ENCODE measurements around the gene FGF8.
"Not testable (repeated sequence)": the region's sequence is repeated elsewhere in the genome, so short reads cannot be mapped to it uniquely, and the experiment has no call there.

Gene FGF8, protein sequence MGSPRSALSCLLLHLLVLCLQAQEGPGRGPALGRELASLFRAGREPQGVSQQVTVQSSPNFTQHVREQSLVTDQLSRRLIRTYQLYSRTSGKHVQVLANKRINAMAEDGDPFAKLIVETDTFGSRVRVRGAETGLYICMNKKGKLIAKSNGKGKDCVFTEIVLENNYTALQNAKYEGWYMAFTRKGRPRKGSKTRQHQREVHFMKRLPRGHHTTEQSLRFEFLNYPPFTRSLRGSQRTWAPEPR

DNA sequence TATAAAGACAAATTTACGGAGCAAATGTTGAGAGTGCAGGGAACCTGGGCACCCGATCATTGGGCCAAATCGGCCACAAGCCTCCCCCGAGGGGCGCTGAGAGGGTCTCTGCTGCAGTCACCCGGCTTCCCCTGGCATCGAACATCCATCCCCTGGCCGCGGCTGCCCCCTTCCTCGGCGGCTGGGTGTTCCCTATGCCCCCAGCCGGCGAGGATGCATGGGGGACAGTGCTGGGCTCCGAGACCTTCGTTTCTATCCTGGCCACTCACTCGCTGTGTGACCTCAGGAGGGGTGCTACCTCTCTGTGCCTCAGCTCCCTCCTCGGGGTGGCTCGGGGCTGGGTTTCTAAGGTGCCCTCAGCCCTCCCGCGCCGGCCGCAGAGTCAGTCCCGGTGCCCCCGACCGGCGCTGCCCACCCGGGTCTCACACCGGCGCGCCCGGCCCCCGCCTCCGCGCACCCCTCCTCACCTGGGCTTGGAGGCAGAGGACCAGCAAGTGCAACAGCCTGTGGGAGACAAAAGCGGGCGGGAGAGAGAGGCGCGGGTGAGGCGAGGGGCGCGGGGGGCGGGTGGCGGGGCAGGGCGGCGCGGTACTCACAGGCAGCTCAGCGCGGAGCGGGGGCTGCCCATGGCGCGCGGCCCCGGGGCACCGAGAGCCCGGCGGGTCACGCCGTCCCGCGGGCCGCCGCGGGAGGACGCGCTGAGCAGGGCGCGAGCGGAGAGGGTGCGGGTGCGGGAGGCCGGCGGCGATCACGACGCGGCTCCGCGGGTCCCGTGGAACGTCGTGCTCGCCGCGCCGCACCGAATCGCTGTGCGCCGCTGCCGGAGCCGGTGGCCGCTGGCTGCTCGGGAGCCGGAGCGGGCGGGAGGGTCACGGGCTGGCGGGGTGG lies at the start of gene FGF8:
FGF8 (minus strand) TSS at position 842 of the 888 bp plus-strand sequence; CDS start at position 628, 214 bp downstream.
- DNase-seq (ENCODE audit: low read depth): no peak

DNA sequence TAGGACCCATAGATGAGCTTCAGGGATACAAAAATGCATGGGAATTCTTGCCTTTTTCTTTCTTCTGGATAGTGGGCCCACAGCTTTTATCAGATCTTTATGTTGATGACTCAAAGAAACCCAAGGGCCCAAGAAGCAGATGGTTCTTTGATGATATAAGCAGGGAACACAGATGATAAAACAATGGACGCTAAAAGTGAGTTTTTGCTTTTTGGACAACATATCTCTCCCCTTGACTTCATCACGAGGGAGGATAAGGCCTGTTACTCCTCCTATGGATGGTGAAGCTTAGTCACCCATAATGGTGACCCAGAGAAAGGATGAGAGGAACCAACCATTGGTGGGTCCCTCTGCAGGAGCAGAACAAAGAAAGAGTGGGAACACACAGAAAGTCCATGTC lies 48.8 kb upstream of the FGF8 start:
- no peak for DNase-seq (ENCODE audit: low read depth)

DNA sequence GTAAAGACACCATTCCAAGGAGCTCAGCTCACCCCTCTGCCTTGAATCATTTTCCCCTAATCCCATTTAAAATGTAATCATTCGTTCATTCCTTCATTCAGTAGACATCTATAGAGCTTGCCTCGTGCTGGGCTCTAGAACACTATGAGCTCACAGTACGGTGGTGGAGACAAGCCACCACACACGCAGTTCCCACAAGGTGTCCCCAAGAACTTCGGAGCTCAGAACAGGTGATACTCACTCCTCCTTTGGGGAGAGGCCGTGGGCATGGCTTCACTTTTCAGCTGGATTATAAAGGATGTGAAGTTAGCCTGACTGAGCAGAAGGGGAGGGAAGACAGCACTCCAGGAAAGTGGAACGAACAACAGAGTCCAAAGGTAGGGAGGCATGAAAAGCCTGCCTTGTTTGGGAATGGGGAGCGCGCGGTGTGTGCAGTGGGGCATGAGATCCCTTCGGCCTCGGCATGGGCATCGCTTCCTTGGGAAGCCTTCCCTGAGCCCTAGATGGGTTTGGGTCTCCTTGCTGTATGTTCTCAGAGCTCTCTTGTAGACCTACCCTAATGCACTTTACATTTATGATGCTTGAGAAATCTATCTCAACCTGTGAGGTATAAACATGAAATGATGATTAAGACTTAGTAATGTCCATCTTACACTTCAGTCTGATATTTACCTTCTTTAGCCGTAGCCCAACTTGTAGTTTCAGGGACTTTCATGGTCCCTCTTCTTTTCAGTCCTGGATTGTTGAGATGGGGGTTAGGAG lies 43.1 kb upstream of the FGF8 start:
- DNase-seq (ENCODE audit: low read depth): peak; percentile 42

- peak; percentile 100 for DNase-seq (ENCODE audit: low read depth)
These were observed 42.4 kb upstream of the FGF8 start, which contains the start of gene OGA for GRCh38 chr10:101818119-101818871. OGA (minus strand) TSS chr10:101818444; CDS start chr10:101818022, 422 bp downstream.

DNA sequence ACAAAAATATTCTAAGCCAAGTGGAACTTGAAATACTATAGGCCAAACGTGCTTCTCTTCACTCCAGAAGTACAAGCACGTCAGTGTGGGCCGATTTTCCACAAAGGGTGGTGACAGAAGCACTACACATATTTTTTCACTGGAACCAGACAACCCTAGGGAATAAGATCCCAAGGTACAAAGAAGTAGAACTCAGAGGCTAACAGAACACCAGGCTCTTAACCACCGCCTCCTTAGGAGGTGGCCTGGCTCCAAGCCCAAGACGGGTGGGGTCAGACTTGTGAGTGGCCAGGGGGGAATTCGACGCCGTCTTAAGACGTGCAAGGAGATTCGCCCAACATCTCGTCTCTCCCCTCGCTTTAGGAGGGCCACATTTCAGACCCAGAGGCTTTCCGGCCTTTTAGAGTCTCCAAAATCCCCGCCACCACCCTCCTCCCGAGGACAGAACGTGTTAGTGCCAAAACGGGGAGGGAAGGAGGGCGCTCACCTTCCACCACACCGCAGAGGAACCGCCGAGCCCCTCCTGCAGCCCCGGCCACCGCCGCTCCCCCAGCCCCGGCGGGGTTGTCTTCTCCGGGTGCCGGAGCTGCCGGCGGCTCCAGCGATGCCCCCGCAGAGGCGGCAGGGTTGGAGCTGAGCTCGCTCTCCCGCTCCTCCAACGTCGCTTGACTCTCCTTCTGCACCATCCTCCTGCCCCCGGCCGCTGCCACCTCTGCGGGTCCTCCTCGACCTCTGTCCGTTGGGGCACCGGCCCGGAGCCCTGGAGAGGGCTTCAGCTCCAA lies 41.6 kb upstream of the FGF8 start:
- peak; percentile 96 for DNase-seq (ENCODE audit: low read depth)

DNA sequence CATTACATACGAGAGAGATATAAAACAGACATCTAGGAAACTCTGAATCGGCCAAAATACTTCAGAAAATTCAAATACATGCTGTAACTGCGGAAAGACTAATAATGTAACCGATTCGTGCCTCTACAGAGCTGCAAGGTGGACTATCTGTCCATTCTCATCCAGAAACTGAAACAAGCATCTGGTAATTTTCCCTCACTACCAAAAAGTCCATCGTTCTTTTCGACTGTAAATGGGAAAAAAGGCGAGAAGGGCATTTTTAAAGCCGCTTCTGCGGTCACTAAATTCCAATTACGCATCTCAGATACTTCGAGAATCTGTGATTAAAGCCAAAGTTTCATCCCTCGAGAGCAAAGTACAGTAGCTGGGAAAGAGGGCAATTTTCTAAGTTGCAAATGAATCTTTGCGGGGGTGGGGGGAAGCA lies 41.0 kb upstream of the FGF8 start:
- no peak for DNase-seq (ENCODE audit: low read depth)

DNA sequence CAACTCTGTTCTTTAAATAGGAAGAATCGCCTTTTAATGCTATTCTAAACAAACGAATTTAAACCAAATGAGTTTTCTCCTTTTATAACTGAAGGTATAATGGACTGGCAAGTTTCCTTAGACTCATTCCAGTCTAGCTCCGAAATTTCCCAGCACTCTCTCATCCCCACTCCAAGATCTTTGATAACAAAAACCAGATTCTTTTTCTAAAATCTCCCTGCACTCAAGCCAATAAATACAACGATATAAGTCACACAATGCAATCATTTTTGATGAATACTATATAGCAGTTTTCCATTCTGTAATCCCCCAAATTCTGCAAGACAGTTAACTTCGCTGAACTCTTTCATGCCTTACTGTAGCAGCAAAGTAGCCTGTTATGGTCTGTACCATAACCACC lies 40.5 kb upstream of the FGF8 start:
- peak; percentile 15 for DNase-seq (ENCODE audit: low read depth)

DNA sequence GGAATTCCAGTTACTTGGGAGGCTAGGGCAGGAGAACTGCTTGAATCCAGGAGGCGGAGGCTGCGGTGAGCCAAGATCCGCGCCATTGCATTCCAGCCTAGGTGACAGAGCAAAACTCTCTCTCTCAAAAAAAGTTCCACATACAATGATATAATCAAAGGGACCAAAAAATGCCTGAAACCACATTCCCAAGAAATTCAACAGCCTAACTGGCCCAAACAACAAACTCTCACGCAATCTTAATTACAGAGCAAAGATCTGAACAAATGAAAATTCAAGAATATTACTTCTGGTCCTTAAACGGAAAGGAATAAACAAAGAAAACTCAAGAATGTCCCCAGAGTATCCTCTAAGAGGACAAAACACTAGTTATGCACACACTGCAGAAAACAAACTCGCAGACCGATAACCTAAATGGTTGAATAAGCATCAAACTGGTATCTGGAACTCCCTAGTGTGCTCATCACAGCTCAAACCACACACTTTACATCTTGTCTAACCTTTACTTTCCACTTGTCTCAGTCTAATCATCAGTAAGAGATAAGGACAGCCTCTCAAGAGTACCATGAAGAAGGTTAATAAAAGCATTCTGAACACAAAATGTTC lies 38.7 kb upstream of the FGF8 start:
- DNase-seq (ENCODE audit: low read depth): no peak

DNA sequence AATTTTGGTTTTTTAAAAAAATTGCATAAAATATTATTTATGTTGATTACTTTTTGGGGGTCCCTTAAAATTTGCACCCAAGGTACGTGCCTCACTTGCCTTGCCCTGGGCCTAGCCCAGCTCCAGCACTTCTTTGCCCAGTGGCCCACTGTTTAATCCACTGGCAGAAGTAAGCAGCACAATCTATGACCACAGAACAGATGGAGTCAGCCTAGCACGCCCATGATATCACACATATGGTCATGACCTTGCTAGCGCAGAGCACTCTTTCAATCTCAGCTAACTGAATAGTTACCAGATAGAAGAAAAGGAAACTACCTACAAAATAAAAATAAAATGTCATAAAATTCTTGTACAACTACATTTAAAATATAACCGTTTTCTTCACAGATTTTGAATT lies 36.7 kb upstream of the FGF8 start:
- DNase-seq (ENCODE audit: low read depth): no peak

- DNase-seq (ENCODE audit: low read depth): no peak
These were observed 31.2 kb upstream of the FGF8 start for GRCh38 chr10:101807158-101807557.

DNA sequence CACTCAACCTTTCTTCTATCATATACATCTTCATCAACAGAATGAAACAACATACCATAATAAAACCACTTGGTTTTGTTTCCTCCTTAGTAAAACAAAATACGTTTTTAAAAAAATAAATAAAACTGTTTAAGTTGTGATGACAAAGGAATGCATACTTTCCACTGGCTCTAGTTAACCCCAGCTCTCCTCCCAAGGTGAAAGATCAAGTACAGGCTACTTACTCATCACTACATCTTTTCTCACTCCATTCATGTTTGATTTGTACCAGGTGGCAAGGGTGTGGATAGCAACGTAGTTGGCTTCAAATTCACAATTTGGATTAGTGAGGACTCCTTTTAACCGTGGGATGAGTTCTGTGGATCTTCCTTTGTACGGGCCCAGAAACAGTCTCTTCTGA lies 27.6 kb upstream of the FGF8 start:
- peak; percentile 30 for DNase-seq (ENCODE audit: low read depth)

- DNase-seq (ENCODE audit: low read depth): no peak
These were observed 21.6 kb upstream of the FGF8 start for GRCh38 chr10:101797403-101798059.

DNA sequence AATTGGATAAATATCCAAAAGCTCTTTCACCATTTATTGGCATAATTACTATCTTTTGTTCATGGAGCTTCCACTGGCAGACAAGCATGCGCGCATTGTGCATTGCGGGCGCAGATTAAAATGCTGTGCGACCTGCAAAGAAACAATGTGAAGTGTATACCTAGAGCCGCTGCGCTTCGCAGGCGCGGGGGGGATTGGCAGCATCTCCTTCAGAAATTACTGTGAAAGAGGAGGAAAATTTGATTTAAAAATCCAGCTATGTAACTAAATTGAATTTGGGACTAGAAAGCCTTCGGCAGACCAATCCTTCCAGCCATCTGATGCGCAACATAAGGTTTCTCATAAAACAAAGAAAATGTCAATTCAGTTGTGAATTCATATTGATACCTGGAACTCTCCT lies 17.6 kb upstream of the FGF8 start:
- DNase-seq (ENCODE audit: low read depth): no peak

GRCh38 chr10:101789686-101790085 lies 13.8 kb upstream of the FGF8 start:
- no peak for DNase-seq (ENCODE audit: low read depth)

DNA sequence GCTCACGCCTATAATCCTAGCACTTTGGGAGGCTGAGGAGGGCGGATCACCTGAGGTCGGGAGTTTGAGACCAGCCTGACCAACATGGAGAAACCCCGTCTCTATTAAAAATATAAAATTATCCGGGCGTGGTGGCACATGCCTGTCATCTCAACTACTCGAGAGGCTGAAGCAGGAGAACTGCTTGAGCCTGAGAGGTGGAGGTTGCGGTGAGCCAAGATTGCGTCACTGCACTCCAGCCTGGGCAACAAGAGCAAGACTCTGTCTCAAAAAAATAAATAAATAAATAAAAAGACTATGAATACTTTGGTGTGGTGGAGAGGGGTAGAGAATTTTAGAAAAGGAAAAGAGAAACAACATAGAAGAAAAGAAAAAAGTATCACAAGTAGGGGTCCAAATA lies 13.3 kb upstream of the FGF8 start:
- DNase-seq (ENCODE audit: low read depth): not testable (repeated sequence)

- DNase-seq (ENCODE audit: low read depth): no peak
These were observed 9.9 kb upstream of the FGF8 start for GRCh38 chr10:101785801-101786200.

- no peak for DNase-seq (ENCODE audit: low read depth)
These were observed 8.6 kb upstream of the FGF8 start for GRCh38 chr10:101784558-101784957.

DNA sequence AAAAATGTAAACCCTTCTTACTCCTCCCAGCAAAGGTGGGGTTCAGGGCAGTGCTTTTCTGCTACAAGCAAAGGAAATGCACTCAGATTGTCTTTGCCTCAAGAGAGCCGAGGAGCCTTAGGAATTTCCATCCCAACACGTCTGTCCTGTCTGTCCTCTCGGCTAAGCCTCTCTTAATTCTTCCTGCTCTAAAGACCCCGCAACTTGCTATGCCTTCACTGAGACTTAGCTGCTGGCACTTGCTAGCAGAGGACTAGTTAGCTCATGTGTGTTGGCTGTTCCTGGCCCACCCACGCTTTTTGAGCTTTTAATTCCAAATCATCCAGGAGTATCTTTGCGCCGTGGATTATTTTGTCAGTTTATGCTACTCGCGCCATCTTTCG lies 7.8 kb upstream of the FGF8 start:
- peak; percentile 43 for DNase-seq (ENCODE audit: low read depth)

- DNase-seq (ENCODE audit: low read depth): peak; percentile 89
These were observed 7.2 kb upstream of the FGF8 start, which contains the start of gene NPM3 for GRCh38 chr10:101782811-101783735. NPM3 (minus strand) TSS chr10:101783446; CDS start chr10:101783390, 56 bp downstream.
